ENCODE results near the gene GMPPB.

- no peak for TF ChIP-seq POLR2A (IDR thresholded peaks at IDR 0.05; ENCODE audit: low read depth, low read length)
- TF ChIP-seq TAF1 (IDR thresholded peaks at IDR 0.05; ENCODE audit: borderline replicate concordance, low read depth, low read length): no peak
- TF ChIP-seq POLR2AphosphoS5 (IDR thresholded peaks at IDR 0.05; ENCODE audit: low read depth, low read length): no peak
These were observed 26.3 kb upstream of the GMPPB start for GRCh38 chr3:49750056-49750455.

All from GM12892 (cell line).